Mesenchymal stem cell (in vitro differentiated cells and primary cell): ENCODE results near the gene PDHB.

Experiments used
- DNase-seq: peaks from one replicate; pipeline ENCODE4 v3.0.0-alpha.2; 2013
- H2AFZ ChIP-seq: one replicate; pipeline ENCODE4 v1.6.1; 2013; ENCODE audit warnings: low read depth, mild to moderate bottlenecking, control low read depth, inconsistent platforms, low read length, moderate library complexity
- H2AK5ac ChIP-seq: 2 replicates; pipeline ENCODE4 v1.6.1; 2013; ENCODE audit warnings: low read length, moderate library complexity, mild to moderate bottlenecking, inconsistent platforms; ENCODE audit not compliant: severe bottlenecking
- H2BK120ac ChIP-seq: one replicate; pipeline ENCODE4 v1.6.1; 2013; ENCODE audit warnings: low read depth, mild to moderate bottlenecking, inconsistent platforms, low read length, moderate library complexity
- H2BK12ac ChIP-seq, 2 experiments: one replicate each; pipeline ENCODE4 v1.6.1; 2013; ENCODE audit warnings: inconsistent platforms in 2 of 2, low read length in 2 of 2, mild to moderate bottlenecking in 2 of 2, moderate library complexity in 2 of 2, control low read depth in 1 of 2
- H2BK15ac ChIP-seq: one replicate; pipeline ENCODE4 v1.6.1; 2013; ENCODE audit warnings: mild to moderate bottlenecking, low read depth, inconsistent platforms; ENCODE audit not compliant: poor library complexity, severe bottlenecking
- H2BK5ac ChIP-seq: 2 replicates; pipeline ENCODE4 v1.6.1; 2013; ENCODE audit warnings: low read depth, mild to moderate bottlenecking, low read length, control low read depth, inconsistent platforms; ENCODE audit not compliant: poor library complexity, severe bottlenecking
- H3K14ac ChIP-seq, 2 experiments: one replicate each; pipeline ENCODE4 v1.6.1; 2013; ENCODE audit warnings: inconsistent platforms in 2 of 2, low read length in 2 of 2, control low read depth in 1 of 2, mild to moderate bottlenecking in 1 of 2, moderate library complexity in 1 of 2
- H3K18ac ChIP-seq, 2 experiments: one replicate each; pipeline ENCODE4 v1.6.1; 2013; ENCODE audit warnings: inconsistent platforms in 2 of 2, low read length in 2 of 2, control low read depth in 1 of 2, low read depth in 1 of 2, mild to moderate bottlenecking in 1 of 2
- H3K23ac ChIP-seq, 2 experiments: one replicate each; pipeline ENCODE4 v1.6.1; 2013; ENCODE audit warnings: inconsistent platforms in 2 of 2, low read length in 2 of 2, mild to moderate bottlenecking in 2 of 2, moderate library complexity in 2 of 2, control low read depth in 1 of 2
- H3K27ac ChIP-seq: 2 replicates; pipeline ENCODE4 v1.5.1; 2013; ENCODE audit warnings: mild to moderate bottlenecking, moderate library complexity, low read length, control low read depth, inconsistent platforms; ENCODE audit not compliant: poor library complexity, severe bottlenecking
- H3K27me3 ChIP-seq, 2 experiments: 2 replicates each; pipeline versions ENCODE4 v1.6.1 to v1.7.0; 2013; ENCODE audit warnings: low read length in 2 of 2, mild to moderate bottlenecking in 2 of 2, moderate library complexity in 2 of 2, control low read depth in 1 of 2, inconsistent platforms in 1 of 2; ENCODE audit not compliant: control insufficient read depth in 1 of 2, insufficient read depth in 1 of 2
- H3K36me3 ChIP-seq, 2 experiments: 2 replicates each; pipeline versions ENCODE4 v1.6.1 to v1.7.0; 2013; ENCODE audit warnings: low read length in 2 of 2, control low read depth in 1 of 2, inconsistent platforms in 1 of 2, low read depth in 1 of 2, mild to moderate bottlenecking in 1 of 2; ENCODE audit not compliant: insufficient read depth in 2 of 2, control insufficient read depth in 1 of 2
- H3K4ac ChIP-seq, 2 experiments: one replicate each; pipeline ENCODE4 v1.6.1; 2013; ENCODE audit warnings: inconsistent platforms in 2 of 2, low read length in 2 of 2, mild to moderate bottlenecking in 2 of 2, moderate library complexity in 2 of 2, control low read depth in 1 of 2, low read depth in 1 of 2
- H3K4me1 ChIP-seq: 2 replicates; pipeline ENCODE4 v1.6.1; 2013; ENCODE audit warnings: low read depth, low read length, control low read depth; ENCODE audit not compliant: control insufficient read depth, insufficient read depth
- H3K4me2 ChIP-seq: 2 replicates; pipeline ENCODE4 v1.6.1; 2013; ENCODE audit warnings: low read length, mild to moderate bottlenecking, inconsistent platforms; ENCODE audit not compliant: poor library complexity, severe bottlenecking
- H3K4me3 ChIP-seq, 2 experiments: 2 replicates each; pipeline versions ENCODE4 v1.5.1 to v1.7.0; 2013; ENCODE audit warnings: low read length in 2 of 2, mild to moderate bottlenecking in 2 of 2, control low read depth in 1 of 2, low read depth in 1 of 2; ENCODE audit not compliant: insufficient read depth in 1 of 2
- H3K79me1 ChIP-seq: replicated peaks from 2 replicates; pipeline ENCODE4 v1.6.1; 2013; ENCODE audit warnings: mild to moderate bottlenecking, control low read depth, low read length, inconsistent platforms; ENCODE audit not compliant: poor library complexity, severe bottlenecking
- H3K9ac ChIP-seq: 2 replicates; pipeline ENCODE4 v1.7.0; 2013; ENCODE audit warnings: mild to moderate bottlenecking, low read length, moderate library complexity
- H3K9me3 ChIP-seq: 2 replicates; pipeline ENCODE4 v1.7.0; 2013; ENCODE audit warnings: mild to moderate bottlenecking, low read length; ENCODE audit not compliant: control insufficient read depth
- H4K8ac ChIP-seq: one replicate; pipeline ENCODE4 v1.6.1; 2013; ENCODE audit warnings: inconsistent platforms, mild to moderate bottlenecking, low read length, moderate library complexity
- H4K91ac ChIP-seq: one replicate; pipeline ENCODE4 v1.6.1; 2013; ENCODE audit warnings: mild to moderate bottlenecking, low read length, inconsistent platforms
- WGBS: methylation state at CpG from one replicate; pipeline ENCODE4 v1.1.7; 2013; ENCODE audit warnings: mixed read lengths; 5-methylcytosine and 5-hydroxymethylcytosine counted together

Gene PDHB

GRCh38 chr3:58463942-58464271, 30.3 kb upstream of the PDHB start:
- peak overlapping the region in 1 of 2 experiments; percentile 52 for H3K4me3 ChIP-seq
- no peak overlapping the region for H2BK120ac ChIP-seq
- WGBS: 35% methylated on average over 3 of the region's 5 CpGs
- no peak overlapping the region for H3K18ac ChIP-seq
- no peak overlapping the region for H3K23ac ChIP-seq
- H3K27me3 ChIP-seq: no peaks in the 10 kb centered on the region
- no peak overlapping the region for H4K8ac ChIP-seq
- H3K79me1 ChIP-seq: no peaks in the 10 kb centered on the region
- no peak overlapping the region for H3K14ac ChIP-seq
- H3K36me3 ChIP-seq: no peaks in the 10 kb centered on the region
- peak overlapping the region; percentile 43 for H3K4me2 ChIP-seq
- H3K27ac ChIP-seq: no peak overlapping the region
- H3K9me3 ChIP-seq: no peaks in the 10 kb centered on the region
- no peak overlapping the region for H3K4ac ChIP-seq
- no peak overlapping the region for H2AK5ac ChIP-seq
- H3K4me1 ChIP-seq: peaks cover 7% of the 10 kb centered on the region
- DNase-seq: no peak
- peak overlapping the region; percentile 13 for H3K9ac ChIP-seq
- H2BK5ac ChIP-seq: no peak overlapping the region
- H2BK15ac ChIP-seq: no peak overlapping the region
- no peak overlapping the region for H2BK12ac ChIP-seq
- no peak overlapping the region for H4K91ac ChIP-seq
- H2AFZ ChIP-seq: no peak overlapping the region

- H3K4me3 ChIP-seq: peak overlapping the region in 1 of 2 experiments; percentile 52
- no peaks in the 10 kb centered on the region for H3K9me3 ChIP-seq
- H3K27ac ChIP-seq: no peak overlapping the region
- H2AFZ ChIP-seq: no peak overlapping the region
- H2BK12ac ChIP-seq: no peak overlapping the region
- peak overlapping the region; percentile 7 for H3K9ac ChIP-seq
- H2BK5ac ChIP-seq: no peak overlapping the region
- H3K14ac ChIP-seq: no peak overlapping the region
- peak overlapping the region; percentile 43 for H3K4me2 ChIP-seq
- H2BK15ac ChIP-seq: no peak overlapping the region
- H4K91ac ChIP-seq: no peak overlapping the region
- no peak overlapping the region for H4K8ac ChIP-seq
- no peak overlapping the region for H2AK5ac ChIP-seq
- no peak overlapping the region for H3K4ac ChIP-seq
- no peaks in the 10 kb centered on the region for H3K27me3 ChIP-seq
- peak; percentile 68 for DNase-seq
- no peaks in the 10 kb centered on the region for H3K79me1 ChIP-seq
- WGBS: 29% methylated on average over 13 of the region's 18 CpGs
- H3K23ac ChIP-seq: no peak overlapping the region
- H3K36me3 ChIP-seq: no peaks in the 10 kb centered on the region
- H3K18ac ChIP-seq: no peak overlapping the region
- H3K4me1 ChIP-seq: peaks cover 7% of the 10 kb centered on the region
- no peak overlapping the region for H2BK120ac ChIP-seq
Measured at GRCh38 chr3:58463181-58463941, 29.7 kb upstream of the PDHB start.

- H4K8ac ChIP-seq: no peak overlapping the region
- H3K4ac ChIP-seq: no peak overlapping the region
- no peaks in the 10 kb centered on the region for H3K27me3 ChIP-seq
- H3K18ac ChIP-seq: no peak overlapping the region
- no peak overlapping the region for H2BK5ac ChIP-seq
- H3K4me1 ChIP-seq: peaks cover 7% of the 10 kb centered on the region
- peak overlapping the region; percentile 38 for H3K4me2 ChIP-seq
- H3K14ac ChIP-seq: no peak overlapping the region
- no peak overlapping the region for H2AFZ ChIP-seq
- no peak for DNase-seq
- H2BK12ac ChIP-seq: no peak overlapping the region
- no peak overlapping the region for H2BK120ac ChIP-seq
- H3K36me3 ChIP-seq: no peaks in the 10 kb centered on the region
- H3K9me3 ChIP-seq: no peaks in the 10 kb centered on the region
- peak overlapping the region in 1 of 2 experiments; percentile 52 for H3K4me3 ChIP-seq
- no peak overlapping the region for H3K23ac ChIP-seq
- H4K91ac ChIP-seq: no peak overlapping the region
- WGBS: 29% methylated on average over 4 of the region's 4 CpGs
- H3K79me1 ChIP-seq: no peaks in the 10 kb centered on the region
- H2AK5ac ChIP-seq: no peak overlapping the region
- H2BK15ac ChIP-seq: no peak overlapping the region
- no peak overlapping the region for H3K9ac ChIP-seq
- no peak overlapping the region for H3K27ac ChIP-seq
Measured at GRCh38 chr3:58462829-58463180, 29.2 kb upstream of the PDHB start.

- H3K14ac ChIP-seq: no peak overlapping the region
- H2BK12ac ChIP-seq: no peak overlapping the region
- H3K36me3 ChIP-seq: no peaks in the 10 kb centered on the region
- H3K9ac ChIP-seq: no peak overlapping the region
- WGBS: 100% methylated on average over 3 of the region's 4 CpGs
- H2AK5ac ChIP-seq: no peak overlapping the region
- peaks cover 22% of the 10 kb centered on the region for H3K9me3 ChIP-seq
- no peak overlapping the region for H2BK15ac ChIP-seq
- H3K4ac ChIP-seq: no peak overlapping the region
- peaks cover 7% of the 10 kb centered on the region for H3K4me1 ChIP-seq
- H4K91ac ChIP-seq: no peak overlapping the region
- no peak overlapping the region for H3K18ac ChIP-seq
- H3K4me3 ChIP-seq: no peak overlapping the region
- H2AFZ ChIP-seq: no peak overlapping the region
- no peak for DNase-seq
- no peak overlapping the region for H2BK120ac ChIP-seq
- H3K23ac ChIP-seq: no peak overlapping the region
- no peak overlapping the region for H3K4me2 ChIP-seq
- H4K8ac ChIP-seq: no peak overlapping the region
- H3K79me1 ChIP-seq: no peaks in the 10 kb centered on the region
- no peak overlapping the region for H2BK5ac ChIP-seq
- H3K27me3 ChIP-seq: no peaks in the 10 kb centered on the region
- H3K27ac ChIP-seq: no peak overlapping the region
Measured at GRCh38 chr3:58459160-58459559, 25.5 kb upstream of the PDHB start.
